Measurements from ENCODE around the gene CCNL1.
"Not testable (repeated sequence)": the region's sequence is repeated elsewhere in the genome, so short reads cannot be mapped to it uniquely, and the experiment has no call there.

GRCh38 chr3:157191149-157191548, 31.2 kb upstream of the CCNL1 start:
- not testable (repeated sequence) for TF ChIP-seq CTCF (IDR thresholded peaks at IDR 0.05; ENCODE audit: poor library complexity); EZH2 (IDR thresholded peaks at IDR 0.05; ENCODE audit: borderline replicate concordance); EZH2phosphoT487 (IDR thresholded peaks at IDR 0.05; ENCODE audit: low read depth, severe bottlenecking, unreplicated experiment)

Measured in hepatocyte (in vitro differentiated cells).